Measurements from ENCODE around the gene ZNF394.
A peak's percentile ranks its signal among the peaks of the same experiment; 100 is the strongest.

ZNF394 gene

GRCh38 chr7:99497766-99498545 lies 2.1 kb downstream of the ZNF394 start:
- DNase-seq (ENCODE audit: low read depth in 1 of 2, low spot score in 1 of 2), result no peak

GRCh38 chr7:99493823-99494222 lies 6.3 kb downstream of the ZNF394 start:
- no peak for DNase-seq (ENCODE audit: low read depth in 1 of 2, low spot score in 1 of 2)

- no peak for DNase-seq (ENCODE audit: low read depth in 1 of 2, low spot score in 1 of 2)
Observed at GRCh38 chr7:99490878-99491277, 9.2 kb downstream of the ZNF394 start.

GRCh38 chr7:99489235-99489634 lies 10.8 kb downstream of the ZNF394 start:
- no peak for DNase-seq (ENCODE audit: low read depth in 1 of 2, low spot score in 1 of 2)

DNA sequence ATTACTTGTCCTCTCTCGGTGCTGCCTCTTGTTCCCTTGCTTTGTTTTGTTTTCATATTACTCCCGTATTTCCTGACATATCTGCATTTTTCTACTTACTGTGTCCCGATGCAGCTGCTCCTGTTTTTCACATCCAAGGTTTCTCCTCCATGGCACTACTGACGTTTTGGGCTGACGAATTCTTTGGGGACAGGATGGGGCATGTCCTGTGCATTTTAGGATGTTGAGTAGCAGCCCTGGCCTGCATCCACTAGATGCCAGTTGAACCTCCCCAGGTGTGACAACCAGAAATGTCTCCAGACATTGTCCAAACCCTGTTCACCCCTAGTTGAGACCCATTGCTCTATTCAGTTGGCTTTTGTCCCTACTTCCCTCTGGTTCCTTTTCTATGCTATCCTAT lies 15.0 kb downstream of the ZNF394 start:
- no peak for DNase-seq (ENCODE audit: low read depth in 1 of 2, low spot score in 1 of 2)

DNA sequence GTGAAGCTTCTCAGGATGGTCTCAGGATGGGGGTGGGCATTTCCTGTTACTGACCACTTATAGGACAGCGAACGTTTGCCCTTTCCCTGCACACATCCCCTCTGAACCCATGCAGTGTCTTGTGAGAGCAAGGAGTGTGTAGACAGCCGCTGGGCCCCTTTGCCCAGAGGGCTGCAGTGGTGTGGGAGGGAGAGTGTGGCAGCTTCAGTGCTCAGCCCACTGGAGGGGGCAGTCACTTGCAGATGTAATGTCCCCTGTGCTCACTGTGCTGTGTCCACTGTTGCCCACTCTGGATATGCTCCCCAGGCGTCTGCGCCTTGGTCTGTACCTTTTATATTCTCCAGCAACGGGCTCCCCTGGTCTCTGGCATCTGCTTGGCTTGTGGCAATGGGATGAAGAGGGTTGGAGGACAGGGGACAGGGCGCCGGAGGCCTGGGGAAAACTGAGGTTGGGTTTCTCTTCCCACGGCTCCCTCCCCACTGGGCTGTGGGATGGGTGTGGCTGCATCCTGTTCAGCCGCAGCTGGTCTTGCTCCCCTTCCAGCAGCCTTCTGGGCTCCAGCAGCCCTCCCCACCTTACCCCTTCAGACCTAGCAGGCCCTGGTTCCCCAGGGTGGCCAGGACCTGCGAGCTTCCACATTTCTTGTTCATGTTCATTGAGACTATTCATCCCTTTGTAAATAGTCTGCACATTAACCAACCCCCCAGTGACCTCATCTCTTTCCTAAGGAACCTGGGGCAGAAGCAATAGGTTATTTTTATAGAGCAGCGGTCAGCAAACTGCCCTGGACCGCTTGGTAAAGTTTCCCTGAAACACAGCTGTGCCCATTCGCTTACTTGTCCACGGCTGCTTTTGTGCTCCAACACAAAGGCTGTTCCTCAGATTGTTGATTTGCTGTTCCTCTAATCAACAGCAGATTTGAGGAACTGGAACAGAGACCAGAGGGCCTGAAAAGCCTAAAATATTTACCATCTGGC lies 21.3 kb downstream of the ZNF394 start:
- DNase-seq (ENCODE audit: low read depth in 1 of 2, low spot score in 1 of 2), result no peak

- DNase-seq (ENCODE audit: low read depth in 1 of 2, low spot score in 1 of 2), result no peak
Observed at GRCh38 chr7:99476107-99476506, 24.0 kb downstream of the ZNF394 start.

- no peak for DNase-seq (ENCODE audit: low read depth in 1 of 2, low spot score in 1 of 2)
Observed at GRCh38 chr7:99473315-99473596, 26.8 kb downstream of the ZNF394 start.

GRCh38 chr7:99472561-99473314 lies 27.3 kb downstream of the ZNF394 start, which contains the start of gene ZNF789:
Gene ZNF789, plus strand, starts transcription at chr7:99472890. Its CDS starts 3,567 bp downstream, at chr7:99476457.
- DNase-seq (ENCODE audit: low read depth in 1 of 2, low spot score in 1 of 2), result peak; percentile 93 to 98

DNA sequence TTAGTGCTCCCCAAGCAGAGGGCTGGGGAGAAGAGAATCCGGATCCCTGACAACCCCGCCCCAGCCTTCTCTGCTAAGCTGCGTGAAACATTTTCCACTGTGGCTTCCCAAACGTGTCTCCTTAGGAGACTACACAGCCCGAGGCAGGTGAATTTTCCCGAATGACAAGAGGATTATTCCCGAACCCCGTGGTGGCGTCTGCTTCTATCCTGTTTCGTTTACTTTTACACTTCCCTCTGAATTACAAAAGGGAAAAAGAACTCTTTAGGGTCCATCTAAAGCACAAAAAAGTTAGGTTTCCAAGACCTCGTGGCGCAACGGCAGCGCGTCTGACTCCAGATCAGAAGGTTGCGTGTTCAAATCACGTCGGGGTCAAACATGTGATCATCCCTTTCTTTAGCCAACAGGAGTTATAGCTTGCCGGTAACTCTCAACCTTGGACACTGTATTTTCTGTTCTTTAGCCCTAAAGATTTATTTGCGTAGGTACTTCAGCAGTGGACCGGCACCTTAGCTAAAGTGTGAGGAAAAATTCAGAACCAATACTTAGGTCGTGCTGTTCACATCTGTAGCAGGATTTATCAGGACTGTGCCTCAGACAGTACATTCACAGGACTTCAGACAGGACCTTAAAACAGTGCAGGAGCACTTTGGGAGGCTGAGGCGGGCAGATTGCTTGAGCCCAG lies 30.6 kb downstream of the ZNF394 start:
- DNase-seq (ENCODE audit: low read depth in 1 of 2, low spot score in 1 of 2), result no peak

DNA sequence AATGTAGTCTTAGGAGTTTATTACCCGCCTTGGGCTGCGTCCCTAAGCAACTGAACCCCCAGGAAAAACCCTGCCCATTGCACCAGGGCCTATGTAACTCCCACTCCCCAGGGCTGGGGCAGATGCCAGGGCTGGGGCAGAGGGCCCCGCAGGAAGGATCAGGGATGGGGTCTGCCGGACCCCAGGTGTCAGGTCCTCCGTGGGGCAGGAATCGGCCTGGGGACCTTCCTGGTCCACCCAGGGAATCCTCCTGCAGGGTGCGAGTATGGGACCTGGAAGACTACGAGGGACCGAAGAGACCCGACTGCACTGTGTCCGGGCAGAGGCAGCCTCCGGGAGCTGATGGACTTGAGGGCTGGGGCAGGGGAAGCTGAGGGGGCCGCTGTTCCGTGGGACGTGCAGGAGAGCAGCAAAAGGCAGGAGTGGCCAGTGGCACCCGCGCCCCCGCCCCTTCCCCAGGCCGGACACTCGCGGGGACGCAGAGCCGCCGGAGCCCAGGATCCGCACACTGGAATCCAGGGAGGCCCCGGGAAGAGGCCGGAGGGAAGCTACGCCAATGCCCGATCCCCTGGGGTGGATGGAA lies 31.7 kb downstream of the ZNF394 start:
- DNase-seq (ENCODE audit: low read depth in 1 of 2, low spot score in 1 of 2), result no peak

- DNase-seq (ENCODE audit: low read depth in 1 of 2, low spot score in 1 of 2), result no peak
Observed at GRCh38 chr7:99465421-99465768, 34.7 kb downstream of the ZNF394 start.

- DNase-seq (ENCODE audit: low read depth in 1 of 2, low spot score in 1 of 2), result no peak
Observed at GRCh38 chr7:99461221-99461620, 38.9 kb downstream of the ZNF394 start.

DNA sequence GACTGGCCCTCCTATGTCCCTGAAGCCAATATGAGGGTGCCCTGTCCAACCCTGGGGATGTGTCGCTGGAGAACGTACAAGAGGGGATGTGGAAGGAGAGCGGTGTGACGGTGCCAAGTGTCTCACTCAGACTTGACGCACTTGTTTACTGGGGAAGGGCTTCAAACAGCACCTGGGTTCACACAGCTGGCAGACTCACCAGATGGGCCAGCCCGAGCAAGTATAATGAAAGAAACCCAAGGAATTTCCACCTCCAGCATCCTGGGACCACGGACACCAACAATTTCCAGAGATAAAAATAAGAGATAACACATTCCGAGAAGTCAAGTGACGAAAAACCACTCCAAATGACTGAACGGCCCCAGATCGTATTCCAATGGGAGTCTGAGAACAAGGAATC lies 39.4 kb downstream of the ZNF394 start:
- DNase-seq (ENCODE audit: low read depth in 1 of 2, low spot score in 1 of 2), result no peak

- no peak for DNase-seq (ENCODE audit: low read depth in 1 of 2, low spot score in 1 of 2)
Observed at GRCh38 chr7:99459087-99459486, 41.0 kb downstream of the ZNF394 start.

DNA sequence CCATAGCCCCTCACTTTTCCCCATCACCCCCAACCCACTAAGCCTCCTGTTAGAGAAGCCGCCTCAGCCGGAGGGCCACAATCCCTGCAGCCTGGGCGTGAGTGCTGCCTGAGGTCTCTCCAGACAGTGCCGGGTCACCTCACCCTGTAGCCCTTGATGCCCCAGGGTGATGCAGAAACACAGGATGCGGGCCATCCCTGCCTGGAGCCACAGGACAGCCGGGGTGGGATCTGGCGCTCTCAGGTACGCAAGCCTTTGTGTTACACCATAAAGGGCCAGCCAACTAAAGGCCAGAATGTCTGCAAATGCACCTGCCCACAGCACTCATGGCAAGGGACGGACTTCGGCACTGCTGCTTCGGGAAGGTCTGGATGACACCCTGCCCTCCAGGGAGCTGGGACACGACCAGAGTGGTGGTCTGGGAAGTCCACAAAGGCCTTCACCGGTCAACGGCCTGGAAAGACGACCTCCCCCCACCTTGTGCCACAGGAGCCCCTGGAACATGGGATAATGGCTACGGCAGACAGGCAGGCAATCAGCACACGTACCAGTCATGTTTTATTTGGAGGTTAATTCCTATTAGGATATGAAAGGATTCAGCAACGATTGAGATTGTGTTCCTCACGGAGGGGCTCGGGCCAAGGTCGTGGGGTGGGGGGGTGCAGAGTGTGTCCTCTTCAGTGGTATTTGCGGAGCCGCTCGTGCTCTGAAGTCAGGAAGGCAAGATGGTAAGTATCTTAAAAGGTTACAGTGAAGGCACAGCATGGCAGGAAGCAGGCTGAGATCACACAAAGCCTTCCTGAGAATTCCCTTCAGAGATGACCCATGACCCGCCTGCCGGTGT lies 42.2 kb downstream of the ZNF394 start:
- no peak for DNase-seq (ENCODE audit: low read depth in 1 of 2, low spot score in 1 of 2)

GRCh38 chr7:99457050-99457649 lies 42.9 kb downstream of the ZNF394 start:
- DNase-seq (ENCODE audit: low read depth in 1 of 2, low spot score in 1 of 2), result no peak

GRCh38 chr7:99456288-99456687 lies 43.8 kb downstream of the ZNF394 start:
- DNase-seq (ENCODE audit: low read depth in 1 of 2, low spot score in 1 of 2), result no peak

DNA sequence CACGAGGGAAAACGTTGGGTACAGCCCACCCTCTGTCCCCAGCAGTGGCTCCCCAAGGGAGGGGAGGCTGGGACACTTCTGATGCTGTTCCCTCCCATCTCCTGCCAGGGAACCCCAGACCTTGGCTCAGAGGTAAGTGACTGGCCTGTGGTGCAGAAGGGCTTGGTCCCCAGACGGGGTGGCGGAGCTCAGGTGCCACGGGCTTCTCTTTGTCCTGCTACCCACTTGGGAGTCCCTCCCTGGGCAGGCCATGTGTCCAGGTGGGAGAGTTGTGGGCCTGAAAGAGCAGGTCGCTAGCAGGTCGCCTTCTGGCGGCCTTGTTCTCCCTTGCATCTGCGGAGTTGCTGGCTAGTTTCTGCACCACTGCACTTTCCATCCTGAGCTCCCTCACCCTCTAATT lies 44.2 kb downstream of the ZNF394 start:
- no peak for DNase-seq (ENCODE audit: low read depth in 1 of 2, low spot score in 1 of 2)
